Occipital lobe (tissue), 2 donors: Measurements from ENCODE around the gene SCAF1. TPM values are rescaled to one million over a fixed set of nuclear protein-coding genes. Genes with fewer than 3 reads are reported as not detected.

ENCODE experiments used
- small RNA-seq: library from RNA; depleted of rRNA; stranded (forward); fragments of <200 nt; gene quantifications from one replicate; pipeline ENCODE3, GENCODE V24; 2014
- total RNA-seq: library from RNA; depleted of rRNA; stranded (reverse); fragments of >200 nt; gene quantifications from one replicate; pipeline ENCODE4 v1.2.3, GENCODE V29; 2014

The SCAF1 gene
- total RNA-seq, 1 donor from 2014 or later = 11.5 TPM

Small RNAs within 50 kb of the gene (small RNA-seq; reads per million reads assigned to genes)
- gene MIR5088 = not detected

Other genes starting within 250 kb of the SCAF1 start
- gene PTH2, start 218.8 kb upstream of the SCAF1 start, total RNA-seq = not detected
- gene GFY, start 216.8 kb upstream of the SCAF1 start, total RNA-seq = not detected
- gene SLC17A7, start 200.7 kb upstream of the SCAF1 start, total RNA-seq = 34.6 TPM
- gene PIH1D1, start 190.4 kb upstream of the SCAF1 start, total RNA-seq = 58.0 TPM
- 8.0 TPM for gene ALDH16A1, start 189.0 kb upstream of the SCAF1 start, total RNA-seq
- gene FLT3LG, start 168.0 kb upstream of the SCAF1 start, total RNA-seq = not detected
- 2,203 TPM for gene RPL13A, start 154.6 kb upstream of the SCAF1 start, total RNA-seq
- gene RPS11, start 145.8 kb upstream of the SCAF1 start, total RNA-seq = 3,859 TPM
- 12.9 TPM for gene FCGRT, start 129.5 kb upstream of the SCAF1 start, total RNA-seq
- 2.3 TPM for gene RCN3, start 114.2 kb upstream of the SCAF1 start, total RNA-seq
- 22.8 TPM for gene NOSIP, start 61.7 kb upstream of the SCAF1 start, total RNA-seq
- 0.31 TPM for gene PRRG2, start 60.9 kb upstream of the SCAF1 start, total RNA-seq
- 2.5 TPM for gene PRR12, start 51.0 kb upstream of the SCAF1 start, total RNA-seq
- 1.1 TPM for gene RRAS, start 2.1 kb upstream of the SCAF1 start, total RNA-seq
- 8.1 TPM for gene IRF3, start 23.6 kb downstream of the SCAF1 start, total RNA-seq
- gene BCL2L12, start 23.7 kb downstream of the SCAF1 start, total RNA-seq = not detected
- 177 TPM for gene PRMT1, start 35.1 kb downstream of the SCAF1 start, total RNA-seq
- 0.78 TPM for gene ADM5, start 47.4 kb downstream of the SCAF1 start, total RNA-seq
- 42.1 TPM for gene CPT1C, start 48.9 kb downstream of the SCAF1 start, total RNA-seq
- 0.31 TPM for gene TSKS, start 121.1 kb downstream of the SCAF1 start, total RNA-seq
- 49.0 TPM for gene AP2A1, start 124.8 kb downstream of the SCAF1 start, total RNA-seq
- 21.7 TPM for gene FUZ, start 171.1 kb downstream of the SCAF1 start, total RNA-seq
- gene MED25, start 176.1 kb downstream of the SCAF1 start, total RNA-seq = 12.8 TPM
- 99.2 TPM for gene PTOV1, start 208.9 kb downstream of the SCAF1 start, total RNA-seq
- 24.0 TPM for gene PNKP, start 225.4 kb downstream of the SCAF1 start, total RNA-seq
- gene AKT1S1, start 235.1 kb downstream of the SCAF1 start, total RNA-seq = 3.9 TPM
- gene TBC1D17, start 235.5 kb downstream of the SCAF1 start, total RNA-seq = 6.1 TPM